ENCODE data around the gene SLC41A2.
"Not testable (repeated sequence)": the region's sequence is repeated elsewhere in the genome, so short reads cannot be mapped to it uniquely, and the experiment has no call there.

SLC41A2 gene

GRCh38 chr12:104963757-104964156 lies 5.7 kb upstream of the SLC41A2 start:
- no peak for DNase-seq

- no peak for DNase-seq
Measured at GRCh38 chr12:104960464-104960863, 2.4 kb upstream of the SLC41A2 start.

GRCh38 chr12:104959335-104959841 lies 1.3 kb upstream of the SLC41A2 start:
- DNase-seq, result no peak

DNA sequence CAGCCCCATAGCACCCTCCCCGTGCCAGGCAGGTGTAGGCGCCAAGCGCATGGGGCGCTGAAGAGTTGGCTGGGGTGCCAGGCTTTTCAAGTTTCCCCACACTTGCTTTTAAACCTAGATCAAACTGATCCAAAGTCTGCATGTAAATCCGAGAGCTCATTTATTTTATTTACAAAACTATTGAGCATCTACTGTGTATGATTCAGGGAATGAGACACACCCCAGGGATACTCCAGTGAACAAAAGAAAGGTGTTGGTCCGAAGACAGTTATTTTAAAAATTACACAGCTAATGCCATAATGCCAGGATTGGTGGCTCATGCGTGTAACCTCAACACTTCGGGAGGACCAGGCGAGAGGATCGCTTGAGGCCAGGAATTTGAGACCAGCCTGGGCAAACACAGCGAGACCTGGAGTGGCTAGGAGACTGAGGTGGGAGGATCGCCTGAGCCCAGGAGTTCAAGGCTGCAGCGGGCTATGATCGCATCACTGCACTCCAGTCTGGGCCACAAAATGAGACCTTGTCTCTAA lies 780 bp upstream of the SLC41A2 start:
- DNase-seq, result no peak

GRCh38 chr12:104957719-104958000 lies 430 bp downstream of the SLC41A2 start:
- DNase-seq, result no peak

DNA sequence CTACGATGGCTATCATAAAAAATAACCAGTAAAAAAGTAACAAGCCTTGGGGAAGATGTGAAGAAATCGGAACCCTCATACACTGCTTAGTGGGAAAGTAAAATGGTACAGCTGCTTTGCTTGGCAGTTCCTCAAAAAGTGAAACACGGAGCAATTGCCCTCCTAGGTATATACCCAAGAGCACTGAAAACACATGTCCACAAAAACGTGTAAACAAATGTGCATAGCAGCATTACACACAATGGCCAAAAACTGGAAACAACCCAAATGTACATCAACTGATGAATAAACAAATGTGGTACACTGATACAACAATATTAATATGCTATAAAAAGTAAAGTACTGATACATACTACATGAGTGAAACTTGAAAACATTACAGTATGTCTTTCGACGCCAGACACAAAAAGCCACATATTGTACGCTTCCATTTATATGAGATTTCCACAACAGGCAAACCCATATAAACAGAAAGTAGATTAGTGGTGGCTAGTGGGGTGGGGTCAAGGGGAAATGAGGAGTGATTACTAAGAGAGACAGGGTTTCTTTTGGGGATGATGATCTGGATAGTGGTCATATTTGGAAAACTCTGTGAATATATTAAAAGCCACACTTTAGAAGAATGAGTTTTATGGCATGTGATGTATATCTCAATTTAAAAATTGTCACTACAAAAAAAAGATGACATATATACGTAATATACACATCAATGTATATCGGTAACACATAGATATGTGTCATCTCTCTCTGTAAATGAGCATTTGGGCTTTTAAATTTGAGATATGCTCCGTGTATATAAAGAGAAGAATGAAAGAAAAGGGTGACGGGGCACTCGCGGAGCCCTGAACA lies 996 bp downstream of the SLC41A2 start:
- no peak for DNase-seq

GRCh38 chr12:104955703-104956102 lies 2.4 kb downstream of the SLC41A2 start:
- no peak for DNase-seq

- no peak for DNase-seq
Measured at GRCh38 chr12:104953323-104953722, 4.8 kb downstream of the SLC41A2 start.

- DNase-seq, result no peak
Measured at GRCh38 chr12:104952816-104953215, 5.3 kb downstream of the SLC41A2 start.

DNA sequence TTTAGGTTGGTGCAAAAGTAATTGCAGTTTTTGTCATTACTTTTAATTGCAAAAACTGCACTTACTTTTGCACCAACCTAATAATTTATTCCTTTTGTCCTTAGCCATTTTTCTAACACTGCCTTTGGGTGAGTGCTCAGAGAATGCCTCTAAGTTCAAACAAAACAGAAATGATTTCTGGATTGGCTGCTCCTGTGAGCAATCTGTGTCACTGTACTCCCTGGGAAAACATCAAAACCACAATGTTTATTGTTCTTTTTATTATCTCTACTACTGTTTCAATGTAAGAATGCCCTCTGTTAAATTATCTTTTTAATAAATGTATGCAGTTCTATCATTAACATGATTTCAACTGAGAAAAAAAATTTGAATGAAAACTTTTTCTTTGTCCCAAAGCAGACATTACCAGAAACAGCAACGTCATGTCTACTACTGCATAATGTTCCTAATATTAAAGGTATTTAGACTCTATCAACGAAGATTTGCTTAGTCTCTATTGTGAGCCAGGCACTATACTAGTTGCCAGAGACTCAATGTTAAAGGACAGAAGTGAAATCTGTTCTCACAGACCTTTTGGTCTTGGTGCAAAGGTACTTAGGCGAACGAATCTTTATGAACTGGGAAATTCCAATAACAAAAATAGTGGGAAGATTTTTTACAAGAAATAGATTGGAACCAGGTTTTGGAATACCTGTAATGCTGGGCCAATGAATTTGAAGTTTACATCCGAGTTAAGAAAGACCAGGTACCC lies 6.2 kb downstream of the SLC41A2 start:
- DNase-seq, result no peak

DNA sequence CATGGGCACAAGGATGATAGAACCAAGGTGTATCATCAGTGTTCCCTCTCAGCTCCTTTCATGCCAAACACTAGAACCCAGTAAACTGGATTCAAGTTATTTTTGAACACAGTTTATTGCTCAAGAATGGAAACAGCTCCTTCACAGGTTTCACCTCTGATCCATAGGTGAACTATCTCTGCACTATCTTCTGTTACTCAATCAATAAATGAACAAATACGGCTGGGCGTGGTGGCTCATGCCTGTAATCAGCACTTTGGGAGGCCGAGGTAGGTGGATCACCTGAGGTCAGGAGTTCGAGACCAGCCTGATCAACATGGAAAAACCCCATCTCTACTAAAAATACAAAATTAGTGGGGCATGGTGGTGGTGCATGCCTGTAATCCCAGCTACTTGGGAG lies 9.4 kb downstream of the SLC41A2 start:
- not testable (repeated sequence) for DNase-seq

DNA sequence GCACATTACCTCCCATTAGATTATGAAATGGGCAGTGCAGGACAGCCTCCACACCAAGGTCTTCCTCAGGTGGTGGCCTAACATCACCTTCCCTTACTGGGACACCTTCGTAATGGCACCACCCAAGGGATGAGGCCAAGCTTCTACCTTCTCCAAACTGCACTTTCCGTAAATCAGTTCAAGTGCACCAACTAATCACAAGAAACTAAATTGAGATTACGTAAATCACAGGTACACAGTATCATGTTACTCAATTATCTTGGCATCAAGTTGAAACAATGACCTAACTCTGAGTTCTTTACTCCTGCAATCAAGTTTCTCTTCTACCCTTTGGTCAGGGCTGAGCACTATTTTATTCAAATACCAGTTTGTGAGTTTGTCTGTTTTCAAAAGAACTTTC lies 13.8 kb downstream of the SLC41A2 start:
- DNase-seq, result no peak

- DNase-seq, result not testable (repeated sequence)
Measured at GRCh38 chr12:104943401-104943800, 14.7 kb downstream of the SLC41A2 start.

DNA sequence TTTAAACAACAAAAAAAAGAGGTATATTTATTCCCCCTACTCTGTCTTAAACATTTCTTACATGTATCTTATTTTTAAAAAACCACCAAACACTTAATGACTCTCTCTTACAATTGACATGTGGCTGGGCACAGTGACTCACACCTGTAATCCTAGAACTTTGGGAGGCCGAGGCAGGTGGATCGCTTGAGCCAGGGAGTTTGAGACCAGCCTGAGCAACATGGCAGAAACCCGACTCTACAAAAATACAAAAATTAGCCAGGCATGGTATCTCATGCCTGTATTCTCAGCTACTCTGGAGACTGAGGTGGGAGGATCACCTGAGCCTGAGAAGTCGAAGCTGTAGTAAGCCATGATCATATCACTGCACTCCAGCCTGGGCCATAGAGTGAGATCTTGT lies 16.0 kb downstream of the SLC41A2 start:
- no peak for DNase-seq

DNA sequence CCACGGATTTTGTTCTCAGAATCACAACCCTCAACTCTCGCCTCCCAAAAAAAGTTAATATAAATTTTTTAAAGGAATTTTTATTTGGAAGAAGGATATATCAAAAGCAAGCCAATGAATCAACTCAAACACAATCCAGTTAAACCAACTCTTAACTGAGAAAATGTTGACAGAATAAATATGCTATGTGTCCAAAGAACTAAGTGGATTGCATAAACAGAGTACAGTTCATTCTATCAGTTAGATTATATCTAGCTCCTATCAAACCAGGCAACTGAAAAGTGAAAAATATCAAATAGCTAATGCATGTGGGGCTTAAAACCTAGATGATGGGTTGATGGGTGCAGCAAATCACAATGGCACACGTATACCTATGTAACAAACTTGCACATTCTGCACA lies 16.6 kb downstream of the SLC41A2 start:
- no peak for DNase-seq

DNA sequence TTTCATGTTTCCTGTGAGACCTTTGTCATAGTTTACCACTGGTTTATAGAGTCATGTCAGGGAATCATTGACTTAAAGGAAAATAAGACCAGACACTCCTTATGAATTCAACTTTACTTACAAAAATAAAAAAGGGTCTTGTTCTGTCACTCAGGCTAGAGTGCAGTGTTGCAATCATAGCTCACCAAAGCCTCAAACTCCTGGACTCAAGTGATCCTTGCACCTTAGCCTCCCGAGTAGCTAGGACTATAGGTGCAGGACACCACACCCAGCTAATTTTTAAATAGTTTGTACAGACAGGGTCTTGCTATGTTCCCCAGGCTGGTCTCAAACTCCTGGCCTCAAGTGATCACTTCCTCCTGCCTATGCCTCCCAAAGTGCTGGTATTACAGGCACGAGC lies 19.0 kb downstream of the SLC41A2 start:
- DNase-seq, result no peak

DNA sequence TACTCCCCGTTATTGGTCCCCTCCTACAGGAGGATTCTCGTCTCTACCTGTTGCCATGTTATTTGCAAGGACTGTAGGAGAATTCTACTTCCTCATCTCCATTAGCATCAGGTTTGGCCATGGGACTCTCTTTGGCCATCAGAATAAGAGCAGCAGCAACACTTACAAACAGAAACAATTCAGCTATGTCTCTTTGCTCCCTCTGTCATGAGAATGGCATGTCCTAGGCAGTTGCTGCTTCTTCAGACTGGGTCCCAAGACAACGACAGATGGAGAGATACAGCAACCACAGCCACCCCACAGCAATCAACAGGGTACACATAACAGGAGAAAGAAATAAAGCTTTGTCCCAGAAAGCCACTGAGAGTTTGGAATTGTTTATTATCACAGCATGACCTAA lies 19.7 kb downstream of the SLC41A2 start:
- DNase-seq, result no peak

DNA sequence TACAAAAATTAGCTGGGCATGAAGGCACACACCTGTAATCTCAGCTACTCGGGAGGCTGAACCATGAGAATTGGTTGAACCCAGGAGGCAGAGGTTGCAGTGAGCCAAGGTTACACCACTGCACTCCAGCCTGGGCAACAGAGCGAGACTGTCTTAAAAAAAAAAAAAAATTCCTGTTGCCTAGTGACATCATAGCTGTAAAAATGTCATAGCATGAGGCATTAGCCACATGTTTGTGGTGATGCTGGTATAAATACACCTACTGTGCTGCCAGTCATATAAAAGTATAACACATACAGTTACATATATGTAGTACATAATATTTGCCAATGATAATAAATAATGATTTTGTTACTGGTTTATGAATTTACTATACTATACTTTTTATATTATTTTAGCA lies 22.2 kb downstream of the SLC41A2 start:
- no peak for DNase-seq

GRCh38 chr12:104933778-104934177 lies 24.3 kb downstream of the SLC41A2 start:
- no peak for DNase-seq

DNA sequence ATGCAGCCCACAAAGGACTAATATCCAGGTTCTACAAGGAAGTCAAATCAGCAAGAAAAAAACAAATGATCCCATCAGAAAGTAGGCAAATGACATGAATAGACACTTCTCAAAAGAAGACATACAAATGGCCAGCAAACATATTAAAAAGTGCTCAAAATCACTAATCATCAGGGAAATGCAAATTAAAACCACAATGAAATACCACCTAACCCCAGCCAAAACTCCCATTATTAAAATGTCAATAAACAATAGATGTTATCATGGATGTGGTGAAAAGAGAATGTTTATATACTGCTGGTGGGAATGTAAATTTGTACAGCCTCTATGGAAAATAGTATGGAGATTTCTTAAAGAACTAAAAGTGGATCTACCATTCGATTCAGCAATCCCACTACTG lies 25.0 kb downstream of the SLC41A2 start:
- no peak for DNase-seq

DNA sequence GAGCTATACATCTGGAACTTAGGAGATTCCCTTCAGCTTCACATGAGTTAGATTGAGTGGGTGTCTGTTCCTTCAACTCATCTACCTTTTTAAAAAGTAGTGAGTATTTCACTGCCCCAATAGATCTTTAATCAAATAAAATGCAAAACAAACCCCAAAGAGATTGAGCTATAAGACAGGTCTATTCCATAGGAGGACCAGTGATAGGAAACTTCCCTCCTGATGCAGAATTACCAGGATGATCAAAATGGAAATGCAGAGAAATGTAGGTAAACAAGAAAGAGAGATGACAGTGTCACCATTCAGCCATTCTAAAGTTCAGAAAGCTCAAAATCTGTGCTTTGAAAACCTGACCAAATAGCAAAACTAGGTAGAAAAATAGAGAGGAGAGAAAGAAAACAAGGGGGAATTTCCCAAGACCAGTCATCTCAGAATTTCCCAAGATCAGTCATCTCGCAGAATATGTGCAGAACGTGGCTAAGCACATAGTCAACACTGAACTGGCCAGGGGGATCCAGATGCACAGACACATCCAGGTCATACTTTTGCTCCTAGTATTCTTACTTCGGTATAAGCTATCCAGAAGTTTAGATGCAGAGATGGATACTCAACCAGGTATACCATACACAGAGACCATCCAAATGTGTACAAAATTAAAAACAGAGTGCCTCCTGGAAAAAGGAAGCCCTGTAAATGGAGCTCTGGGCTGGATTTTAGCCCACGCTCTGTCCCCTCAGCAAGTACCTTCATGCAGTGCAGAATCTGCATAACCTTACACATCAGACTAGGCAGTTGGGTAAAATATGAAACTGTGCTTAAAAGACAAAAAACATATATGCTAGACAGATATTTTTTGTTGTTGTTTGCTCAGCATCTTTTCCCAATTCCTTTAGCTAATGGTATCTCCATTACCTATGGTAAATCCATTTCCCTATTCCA lies 27.4 kb downstream of the SLC41A2 start:
- no peak for DNase-seq

DNA sequence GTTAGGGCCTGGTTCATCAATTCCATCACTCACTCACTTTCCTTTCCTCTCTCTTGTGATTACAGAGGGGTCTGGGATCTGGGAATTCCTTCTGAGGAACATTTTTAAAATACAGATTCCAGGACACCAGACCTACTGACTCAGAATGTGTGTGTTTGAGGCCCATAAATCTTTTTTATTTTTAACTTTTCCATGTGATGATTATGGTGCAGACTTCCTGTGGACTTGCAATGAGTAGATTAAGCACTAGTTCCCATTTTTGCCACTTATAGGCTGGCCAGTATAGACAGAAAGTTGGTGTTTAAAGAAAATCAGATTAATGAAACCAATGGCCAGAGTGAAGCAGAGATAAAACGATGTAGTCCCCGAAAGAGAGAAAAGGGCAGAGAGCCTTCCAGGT lies 28.1 kb downstream of the SLC41A2 start:
- peak; percentile 60 for DNase-seq

DNA sequence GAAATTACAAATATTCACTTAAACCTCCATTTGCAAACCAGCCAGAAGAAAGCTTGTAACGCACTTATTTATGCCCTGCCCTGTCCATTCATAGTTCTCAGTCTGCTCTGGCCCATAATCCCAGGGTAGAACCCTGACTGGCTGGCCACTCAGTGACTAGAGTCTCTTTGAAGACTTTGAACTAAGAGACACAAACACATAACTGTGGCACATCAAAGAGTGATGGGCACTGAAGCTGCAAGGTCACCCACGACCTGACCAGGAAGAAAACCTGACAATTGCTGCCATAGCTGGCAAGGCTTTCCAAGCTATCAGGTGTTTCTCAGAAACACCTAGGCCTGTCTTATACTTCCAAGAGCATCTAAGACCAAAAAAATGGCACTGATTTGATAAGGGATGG lies 28.7 kb downstream of the SLC41A2 start:
- no peak for DNase-seq

All from MV-4-11 (cell line).